ENCODE results near the gene GNMT.

The GNMT gene

GRCh38 chr6:43013097-43013842 lies 52.7 kb downstream of the GNMT start:
- no peak for DNase-seq (ENCODE audit: low read depth in 2 of 2)

Measured in stimulated activated CD4-positive, alpha-beta T cell treated with anti-CD3 and anti-CD28 coated beads, Interleukin-15, amount 100 ng/mL, for 48 hours (primary cell).